ENCODE measurements around the gene GGA1.

DNA sequence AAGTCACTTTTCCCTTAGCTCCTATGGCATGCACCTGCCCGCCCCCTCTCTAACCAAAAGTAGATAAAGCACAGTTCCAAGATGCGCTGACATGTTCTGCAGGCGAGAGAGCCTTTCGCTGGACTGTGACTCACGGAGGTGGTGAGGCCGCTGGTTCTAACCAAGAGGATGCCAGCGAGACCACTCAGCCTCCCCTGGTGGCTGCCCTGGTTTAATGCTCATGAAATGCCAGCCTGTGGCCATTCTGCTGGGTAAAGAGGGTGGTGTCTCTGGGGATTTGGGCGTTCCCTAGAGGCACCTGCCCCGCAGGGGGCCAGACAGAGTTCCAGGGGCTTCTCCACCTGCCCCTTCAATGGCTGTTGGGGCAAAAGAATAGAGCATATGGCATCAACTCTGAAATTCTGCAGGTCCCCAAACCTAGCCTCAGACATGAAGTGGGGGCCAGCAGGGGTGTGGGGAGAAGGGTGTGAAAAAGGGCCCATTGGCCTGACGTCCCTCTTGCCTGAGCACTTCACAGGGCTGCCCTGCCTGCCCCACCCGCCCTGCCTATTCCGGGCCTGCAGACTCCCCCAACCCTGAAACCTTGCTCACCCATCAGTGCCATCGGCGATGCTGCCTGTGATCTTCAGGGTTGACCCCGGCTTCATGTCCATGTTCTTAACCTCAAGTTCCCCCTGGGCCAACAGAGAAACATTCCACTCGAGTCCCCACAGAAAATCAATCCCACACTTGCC, 37.2 kb upstream of the GGA1 start:
- no peak for TF ChIP-seq CEBPB (IDR thresholded peaks at IDR 0.05)
- TF ChIP-seq EP300 (IDR thresholded peaks at IDR 0.05; ENCODE audit: borderline replicate concordance) = no peak
- TF ChIP-seq RAD21 (IDR thresholded peaks at IDR 0.05; ENCODE audit: low read depth) = no peak
- TF ChIP-seq CREB1 (IDR thresholded peaks at IDR 0.05; ENCODE audit: low read depth) = no peak
- TF ChIP-seq TAF1 (IDR thresholded peaks at IDR 0.05; ENCODE audit: low read depth) = no peak
- TF ChIP-seq, protein P1, sequence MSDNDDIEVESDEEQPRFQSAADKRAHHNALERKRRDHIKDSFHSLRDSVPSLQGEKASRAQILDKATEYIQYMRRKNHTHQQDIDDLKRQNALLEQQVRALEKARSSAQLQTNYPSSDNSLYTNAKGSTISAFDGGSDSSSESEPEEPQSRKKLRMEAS (IDR thresholded peaks at IDR 0.05) = no peak
- no peak for TF ChIP-seq FOXM1 (IDR thresholded peaks at IDR 0.05; ENCODE audit: borderline replicate concordance, low read depth)
- no peak for TF ChIP-seq TEAD4 (IDR thresholded peaks at IDR 0.05)
